ENCODE measurements around the gene SOD1. TPM values are rescaled to one million over a fixed set of nuclear protein-coding genes. Genes with fewer than 3 reads are reported as not detected.

The SOD1 gene
- total and polyA plus RNA-seq, 2 of the 13 experiments (the other 11 are each of a cell fraction or from before 2014, with no cell fraction given), result 317 to 537 TPM

DNA sequence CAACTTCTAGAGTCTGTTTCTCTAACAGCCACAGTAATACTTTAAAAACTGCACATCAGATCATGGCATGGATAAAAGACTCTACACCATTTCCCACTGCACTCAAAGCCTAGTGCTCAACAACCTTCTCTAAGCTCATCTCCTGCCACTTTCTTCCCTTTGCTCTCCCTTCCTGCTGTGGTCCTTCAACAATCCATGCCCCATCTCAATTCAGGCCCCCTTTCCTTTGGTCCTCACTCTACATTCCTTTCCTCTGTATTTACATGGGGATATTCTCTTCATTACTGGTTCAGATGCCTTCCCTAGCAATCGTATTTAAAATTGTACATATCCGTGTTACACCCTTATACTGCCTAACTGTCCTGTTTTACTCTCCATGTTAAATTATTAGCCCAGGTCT, 19.0 kb downstream of the SOD1 start:
- WGBS (ENCODE audit: low lambda C conversion rate), result 97% methylated on average over 2 of the region's 2 CpGs
- Histone ChIP-seq H3K9me3 (ENCODE audit: low read length) (no peaks in the 10 kb centered on the region), H3K27ac (ENCODE audit: extremely low read length, insufficient read depth, low read length) (no peak overlapping the region), H3K79me2 (ENCODE audit: insufficient read depth, low read length) (no peaks in the 10 kb centered on the region), H3K4me2 (ENCODE audit: low read depth, low read length) (no peak overlapping the region), H3K27me3 (ENCODE audit: control insufficient read depth in 1 of 2, insufficient read depth in 2 of 2, low read length in 2 of 2) (no peaks in the 10 kb centered on the region), H2AFZ (ENCODE audit: low read length) (no peak overlapping the region), H3K4me1 (ENCODE audit: insufficient read depth, low read length) (no peaks in the 10 kb centered on the region), H4K20me1 (ENCODE audit: insufficient read depth, low read length) (no peaks in the 10 kb centered on the region; the same call in 1 of the 2 replicates), H3K36me3 (replicated peaks in 1 of 2; ENCODE audit: control insufficient read depth in 1 of 2, insufficient read depth in 2 of 2, low read length in 2 of 2) (peaks cover 5 to 40% of the 10 kb centered on the region in 2 experiments), H3K4me3 (replicated peaks in 1 of 3; ENCODE audit: insufficient read depth in 1 of 3, low read depth in 2 of 3, low read length in 3 of 3) (no peak overlapping the region), H3K9ac (ENCODE audit: insufficient read depth, low read depth, low read length) (no peak overlapping the region)
- in situ Hi-C loops (cut with HindIII; ENCODE audit: extremely low pct_ligation_motif_present, low pct_unique_long_range_greater_than_20kb) (no loop called here), intact Hi-C loops (cut with micrococcal nuclease; ENCODE audit: unreplicated experiment) (no loop called here)
- POLR2A ChIA-PET, result no interaction called here
- BruUV-seq (replicated peaks), result no TSS peak
- DNase-seq (ENCODE audit: low spot score), result no peak
- no peak for FAIRE-seq
- ATAC-seq, result no peak
- CTCF ChIA-PET (ENCODE audit: low intra/inter-chr PET ratio, low total read pairs), result no interaction called here
- TF ChIP-seq SMAD9 (CRISPR knock-in tag; IDR thresholded peaks at IDR 0.05) (no peak), ZC3H13 (CRISPR knock-in tag; IDR thresholded peaks at IDR 0.05) (no peak), RBM22 (optimal IDR thresholded peaks at IDR 0.05; ENCODE audit: low read length) (peak; percentile 39), POLR2AphosphoS2 (IDR thresholded peaks at IDR 0.05; ENCODE audit: low read depth, low read length) (peak; percentile 65; the same call in 1 of the 2 replicates)

DNA sequence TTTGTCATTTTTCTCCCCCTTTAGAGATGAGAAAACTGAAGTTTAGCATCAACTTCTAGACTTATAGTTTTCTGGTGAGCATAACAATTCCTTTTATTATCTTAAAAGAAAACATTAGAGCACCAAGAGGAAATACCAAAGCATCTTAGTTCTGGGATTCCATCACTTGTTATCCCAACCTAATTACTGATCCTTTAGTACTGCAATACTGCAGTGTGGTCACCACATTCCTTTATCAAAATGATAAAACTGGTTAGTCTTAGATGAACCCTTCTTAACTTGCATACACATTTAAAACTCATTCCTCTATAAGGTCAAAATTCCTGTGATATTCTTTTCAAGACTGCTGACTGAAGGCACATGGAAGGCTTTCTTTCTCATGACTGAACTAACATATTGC, 23.1 kb downstream of the SOD1 start:
- no TSS peak for BruUV-seq (replicated peaks)
- H3K27ac ChIP-seq (ENCODE audit: extremely low read length, insufficient read depth, low read length), result no peak overlapping the region
- ChIA-PET CTCF (ENCODE audit: low intra/inter-chr PET ratio, low total read pairs) (no interaction called here), POLR2A (no interaction called here)
- ATAC-seq, result no peak
- no peak overlapping the region for H3K4me2 ChIP-seq (ENCODE audit: low read depth, low read length)
- H3K9me3 ChIP-seq (ENCODE audit: low read length), result no peaks in the 10 kb centered on the region
- no peaks in the 10 kb centered on the region for H3K4me1 ChIP-seq (ENCODE audit: insufficient read depth, low read length)
- no peaks in the 10 kb centered on the region for H3K27me3 ChIP-seq (ENCODE audit: control insufficient read depth in 1 of 2, insufficient read depth in 2 of 2, low read length in 2 of 2)
- no peak overlapping the region for H2AFZ ChIP-seq (ENCODE audit: low read length)
- H3K9ac ChIP-seq (ENCODE audit: insufficient read depth, low read depth, low read length), result no peak overlapping the region
- intact Hi-C loops (cut with micrococcal nuclease; ENCODE audit: unreplicated experiment) (no loop called here), in situ Hi-C loops (cut with HindIII; ENCODE audit: extremely low pct_ligation_motif_present, low pct_unique_long_range_greater_than_20kb) (no loop called here)
- FAIRE-seq, result no peak
- DNase-seq (ENCODE audit: low spot score), result no peak
- no peaks in the 10 kb centered on the region; the same call in 1 of the 2 replicates for H4K20me1 ChIP-seq (ENCODE audit: insufficient read depth, low read length)
- no peaks in the 10 kb centered on the region for H3K79me2 ChIP-seq (ENCODE audit: insufficient read depth, low read length)
- peaks cover 19 to 73% of the 10 kb centered on the region in 2 experiments for H3K36me3 ChIP-seq (replicated peaks in 1 of 2; ENCODE audit: control insufficient read depth in 1 of 2, insufficient read depth in 2 of 2, low read length in 2 of 2)
- H3K4me3 ChIP-seq (replicated peaks in 1 of 3; ENCODE audit: insufficient read depth in 1 of 3, low read depth in 2 of 3, low read length in 3 of 3), result no peak overlapping the region
- TF ChIP-seq, protein P1, sequence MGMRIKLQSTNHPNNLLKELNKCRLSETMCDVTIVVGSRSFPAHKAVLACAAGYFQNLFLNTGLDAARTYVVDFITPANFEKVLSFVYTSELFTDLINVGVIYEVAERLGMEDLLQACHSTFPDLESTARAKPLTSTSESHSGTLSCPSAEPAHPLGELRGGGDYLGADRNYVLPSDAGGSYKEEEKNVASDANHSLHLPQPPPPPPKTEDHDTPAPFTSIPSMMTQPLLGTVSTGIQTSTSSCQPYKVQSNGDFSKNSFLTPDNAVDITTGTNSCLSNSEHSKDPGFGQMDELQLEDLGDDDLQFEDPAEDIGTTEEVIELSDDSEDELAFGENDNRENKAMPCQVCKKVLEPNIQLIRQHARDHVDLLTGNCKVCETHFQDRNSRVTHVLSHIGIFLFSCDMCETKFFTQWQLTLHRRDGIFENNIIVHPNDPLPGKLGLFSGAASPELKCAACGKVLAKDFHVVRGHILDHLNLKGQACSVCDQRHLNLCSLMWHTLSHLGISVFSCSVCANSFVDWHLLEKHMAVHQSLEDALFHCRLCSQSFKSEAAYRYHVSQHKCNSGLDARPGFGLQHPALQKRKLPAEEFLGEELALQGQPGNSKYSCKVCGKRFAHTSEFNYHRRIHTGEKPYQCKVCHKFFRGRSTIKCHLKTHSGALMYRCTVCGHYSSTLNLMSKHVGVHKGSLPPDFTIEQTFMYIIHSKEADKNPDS (CRISPR knock-in tag; IDR thresholded peaks at IDR 0.05), result no peak
- TF ChIP-seq, protein P2, sequence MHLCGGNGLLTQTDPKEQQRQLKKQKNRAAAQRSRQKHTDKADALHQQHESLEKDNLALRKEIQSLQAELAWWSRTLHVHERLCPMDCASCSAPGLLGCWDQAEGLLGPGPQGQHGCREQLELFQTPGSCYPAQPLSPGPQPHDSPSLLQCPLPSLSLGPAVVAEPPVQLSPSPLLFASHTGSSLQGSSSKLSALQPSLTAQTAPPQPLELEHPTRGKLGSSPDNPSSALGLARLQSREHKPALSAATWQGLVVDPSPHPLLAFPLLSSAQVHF (CRISPR knock-in tag; IDR thresholded peaks at IDR 0.05), result no peak
- TF ChIP-seq ZNF572 (CRISPR knock-in tag; IDR thresholded peaks at IDR 0.05) (no peak), ZSCAN22 (CRISPR knock-in tag; IDR thresholded peaks at IDR 0.05) (no peak), NFE2 (CRISPR knock-in tag; IDR thresholded peaks at IDR 0.05) (no peak), CEBPG (CRISPR knock-in tag; IDR thresholded peaks at IDR 0.05) (no peak), SOX5 (CRISPR knock-in tag; IDR thresholded peaks at IDR 0.05; ENCODE audit: borderline replicate concordance) (no peak)
- TF ChIP-seq, protein P3, sequence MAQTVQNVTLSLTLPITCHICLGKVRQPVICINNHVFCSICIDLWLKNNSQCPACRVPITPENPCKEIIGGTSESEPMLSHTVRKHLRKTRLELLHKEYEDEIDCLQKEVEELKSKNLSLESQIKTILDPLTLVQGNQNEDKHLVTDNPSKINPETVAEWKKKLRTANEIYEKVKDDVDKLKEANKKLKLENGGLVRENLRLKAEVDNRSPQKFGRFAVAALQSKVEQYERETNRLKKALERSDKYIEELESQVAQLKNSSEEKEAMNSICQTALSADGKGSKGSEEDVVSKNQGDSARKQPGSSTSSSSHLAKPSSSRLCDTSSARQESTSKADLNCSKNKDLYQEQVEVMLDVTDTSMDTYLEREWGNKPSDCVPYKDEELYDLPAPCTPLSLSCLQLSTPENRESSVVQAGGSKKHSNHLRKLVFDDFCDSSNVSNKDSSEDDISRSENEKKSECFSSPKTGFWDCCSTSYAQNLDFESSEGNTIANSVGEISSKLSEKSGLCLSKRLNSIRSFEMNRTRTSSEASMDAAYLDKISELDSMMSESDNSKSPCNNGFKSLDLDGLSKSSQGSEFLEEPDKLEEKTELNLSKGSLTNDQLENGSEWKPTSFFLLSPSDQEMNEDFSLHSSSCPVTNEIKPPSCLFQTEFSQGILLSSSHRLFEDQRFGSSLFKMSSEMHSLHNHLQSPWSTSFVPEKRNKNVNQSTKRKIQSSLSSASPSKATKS (CRISPR knock-in tag; IDR thresholded peaks at IDR 0.05), result no peak
- TF ChIP-seq, protein P4, sequence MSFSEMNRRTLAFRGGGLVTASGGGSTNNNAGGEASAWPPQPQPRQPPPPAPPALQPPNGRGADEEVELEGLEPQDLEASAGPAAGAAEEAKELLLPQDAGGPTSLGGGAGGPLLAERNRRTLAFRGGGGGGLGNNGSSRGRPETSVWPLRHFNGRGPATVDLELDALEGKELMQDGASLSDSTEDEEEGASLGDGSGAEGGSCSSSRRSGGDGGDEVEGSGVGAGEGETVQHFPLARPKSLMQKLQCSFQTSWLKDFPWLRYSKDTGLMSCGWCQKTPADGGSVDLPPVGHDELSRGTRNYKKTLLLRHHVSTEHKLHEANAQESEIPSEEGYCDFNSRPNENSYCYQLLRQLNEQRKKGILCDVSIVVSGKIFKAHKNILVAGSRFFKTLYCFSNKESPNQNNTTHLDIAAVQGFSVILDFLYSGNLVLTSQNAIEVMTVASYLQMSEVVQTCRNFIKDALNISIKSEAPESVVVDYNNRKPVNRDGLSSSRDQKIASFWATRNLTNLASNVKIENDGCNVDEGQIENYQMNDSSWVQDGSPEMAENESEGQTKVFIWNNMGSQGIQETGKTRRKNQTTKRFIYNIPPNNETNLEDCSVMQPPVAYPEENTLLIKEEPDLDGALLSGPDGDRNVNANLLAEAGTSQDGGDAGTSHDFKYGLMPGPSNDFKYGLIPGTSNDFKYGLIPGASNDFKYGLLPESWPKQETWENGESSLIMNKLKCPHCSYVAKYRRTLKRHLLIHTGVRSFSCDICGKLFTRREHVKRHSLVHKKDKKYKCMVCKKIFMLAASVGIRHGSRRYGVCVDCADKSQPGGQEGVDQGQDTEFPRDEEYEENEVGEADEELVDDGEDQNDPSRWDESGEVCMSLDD (CRISPR knock-in tag; IDR thresholded peaks at IDR 0.05; ENCODE audit: borderline replicate concordance), result no peak
